Activated naive CD4-positive, alpha-beta T cell treated with anti-CD3 and anti-CD28 coated beads, Interleukin-2, amount 50 U/mL, for 24 hours (primary cell): ENCODE data around the gene NDUFA1.
A peak's percentile ranks its signal among the peaks of the same experiment; 100 is the strongest.
"Not testable (repeated sequence)": the region's sequence is repeated elsewhere in the genome, so short reads cannot be mapped to it uniquely, and the experiment has no call there.

Source experiments
- H3K27ac Mint-ChIP-seq: one replicate; pipeline ENCODE4 v1.8.0; 2021; ENCODE audit warnings: mild to moderate bottlenecking, mixed read lengths
- H3K27me3 Mint-ChIP-seq: one replicate; pipeline ENCODE4 v1.8.0; 2021; ENCODE audit warnings: mixed read lengths
- H3K36me3 Mint-ChIP-seq: one replicate; pipeline ENCODE4 v1.8.0; 2021; ENCODE audit warnings: mixed read lengths
- H3K4me1 Mint-ChIP-seq: one replicate; pipeline ENCODE4 v1.8.0; 2021; ENCODE audit warnings: mixed read lengths
- H3K4me3 Mint-ChIP-seq: one replicate; pipeline ENCODE4 v1.8.0; 2021; ENCODE audit warnings: mild to moderate bottlenecking, mixed read lengths
- H3K9me3 Mint-ChIP-seq: one replicate; pipeline ENCODE4 v1.8.0; 2021; ENCODE audit warnings: mixed read lengths

NDUFA1 gene

GRCh38 chrX:119871599-119872395, at the start of gene NDUFA1, which contains the start of gene RNF113A:
Gene NDUFA1 (plus strand): TSS chrX:119871832. CDS start chrX:119871912, 80 bp downstream.
Gene RNF113A (minus strand): TSS chrX:119871733. CDS start chrX:119871613, 120 bp downstream.
- Mint-ChIP-seq H3K4me1 (peaks cover 6% of the 10 kb centered on the region), H3K9me3 (no peaks in the 10 kb centered on the region), H3K4me3 (peak within 1 kb of the TSS; percentile 99), H3K27ac (peak within 1 kb of the TSS; percentile 99), H3K27me3 (no peaks in the 10 kb centered on the region), H3K36me3 (peaks cover 7% of the 10 kb centered on the region)

GRCh38 chrX:119824221-119824620, 47.4 kb upstream of the NDUFA1 start:
- not testable (repeated sequence) for H3K27ac Mint-ChIP-seq, H3K9me3 Mint-ChIP-seq, H3K36me3 Mint-ChIP-seq, H3K27me3 Mint-ChIP-seq, H3K4me3 Mint-ChIP-seq
- H3K4me1 Mint-ChIP-seq: peaks cover 21% of the 10 kb centered on the region

DNA sequence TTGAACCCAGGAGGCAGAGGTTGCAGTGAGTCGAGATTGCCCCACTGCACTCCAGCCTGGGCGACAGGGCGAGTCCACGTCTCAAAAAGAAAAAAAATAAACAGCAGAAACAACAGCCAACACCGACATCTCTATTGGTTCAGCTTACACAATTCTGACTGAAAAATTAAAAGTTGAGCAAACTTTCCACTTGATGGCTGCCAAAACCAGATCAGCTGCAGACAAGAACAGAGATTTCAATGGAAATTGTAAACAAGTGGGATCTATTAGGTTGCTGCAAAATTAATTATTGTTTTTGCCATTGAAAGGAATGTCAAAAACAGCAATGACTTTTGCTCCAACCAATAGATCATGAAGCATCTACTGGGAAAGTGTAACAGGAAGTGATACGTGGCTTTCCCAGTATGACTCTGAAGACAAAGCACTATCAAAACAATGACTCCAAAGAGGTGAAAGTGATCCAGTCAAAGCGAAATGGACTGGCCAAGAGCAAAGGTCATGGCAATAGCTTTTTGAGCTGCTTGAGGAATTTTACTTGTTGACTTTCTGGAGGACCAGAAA, 45.2 kb upstream of the NDUFA1 start:
- Mint-ChIP-seq H3K27ac (no peak overlapping the region), H3K36me3 (peaks cover 6% of the 10 kb centered on the region), H3K27me3 (no peaks in the 10 kb centered on the region), H3K4me1 (peaks cover 20% of the 10 kb centered on the region), H3K4me3 (no peak overlapping the region), H3K9me3 (no peaks in the 10 kb centered on the region)

DNA sequence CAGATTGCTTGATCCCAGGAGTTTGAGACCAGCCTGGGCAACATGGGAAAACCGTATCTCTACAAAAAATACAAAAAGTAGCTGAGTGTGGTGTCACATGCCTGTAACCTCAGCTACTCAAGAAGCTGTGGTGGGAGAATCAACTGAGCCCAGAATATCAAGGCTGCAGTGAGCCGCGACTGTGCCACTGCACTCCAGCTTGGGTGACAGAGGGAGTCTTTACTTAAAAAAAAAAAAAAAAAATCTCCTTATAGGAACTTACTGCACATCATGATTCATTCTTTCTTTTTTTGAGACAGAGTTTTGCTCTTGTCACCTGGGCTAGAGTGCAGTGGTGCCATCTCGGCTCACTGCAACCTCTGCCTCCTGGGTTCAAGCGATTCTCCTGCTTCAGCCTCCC, 43.2 kb upstream of the NDUFA1 start:
- H3K36me3 Mint-ChIP-seq: peaks cover 5% of the 10 kb centered on the region
- no peak overlapping the region for H3K27ac Mint-ChIP-seq
- no peaks in the 10 kb centered on the region for H3K9me3 Mint-ChIP-seq
- H3K4me1 Mint-ChIP-seq: peaks cover 6% of the 10 kb centered on the region
- no peak overlapping the region for H3K4me3 Mint-ChIP-seq
- H3K27me3 Mint-ChIP-seq: no peaks in the 10 kb centered on the region

DNA sequence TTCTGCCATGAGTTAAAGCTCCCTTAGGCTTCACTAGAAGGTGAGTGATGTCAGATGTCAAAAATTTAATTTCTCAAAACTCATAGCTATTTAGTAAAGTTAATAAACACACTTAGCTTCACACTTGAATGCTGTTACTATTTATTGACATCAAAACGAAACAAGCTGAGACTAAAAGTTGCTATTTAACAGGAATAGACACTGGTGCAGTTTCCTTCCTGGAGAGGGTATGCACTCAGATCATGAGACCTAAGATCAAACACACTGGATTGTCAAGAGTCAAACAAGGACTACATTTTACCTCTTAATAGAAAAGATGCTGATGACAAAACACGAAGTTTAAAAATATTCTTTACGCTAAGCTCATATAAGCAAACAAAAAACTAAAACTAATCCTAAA, 37.7 kb upstream of the NDUFA1 start:
- Mint-ChIP-seq H3K27me3 (no peaks in the 10 kb centered on the region), H3K9me3 (no peaks in the 10 kb centered on the region), H3K27ac (no peak overlapping the region), H3K36me3 (peaks cover 18% of the 10 kb centered on the region), H3K4me3 (no peak overlapping the region), H3K4me1 (no peaks in the 10 kb centered on the region)

- peaks cover 14% of the 10 kb centered on the region for H3K4me1 Mint-ChIP-seq
- H3K36me3 Mint-ChIP-seq: peaks cover 2% of the 10 kb centered on the region
- no peaks in the 10 kb centered on the region for H3K27me3 Mint-ChIP-seq
- peak within 1 kb of the TSS; percentile 99 for H3K27ac Mint-ChIP-seq
- H3K4me3 Mint-ChIP-seq: peak within 1 kb of the TSS; percentile 100
- H3K9me3 Mint-ChIP-seq: no peaks in the 10 kb centered on the region
These were observed 19.0 kb upstream of the NDUFA1 start, which contains the start of gene UPF3B for GRCh38 chrX:119852382-119853353. Gene UPF3B (minus strand): TSS chrX:119852963. CDS start chrX:119852928, 35 bp downstream.

DNA sequence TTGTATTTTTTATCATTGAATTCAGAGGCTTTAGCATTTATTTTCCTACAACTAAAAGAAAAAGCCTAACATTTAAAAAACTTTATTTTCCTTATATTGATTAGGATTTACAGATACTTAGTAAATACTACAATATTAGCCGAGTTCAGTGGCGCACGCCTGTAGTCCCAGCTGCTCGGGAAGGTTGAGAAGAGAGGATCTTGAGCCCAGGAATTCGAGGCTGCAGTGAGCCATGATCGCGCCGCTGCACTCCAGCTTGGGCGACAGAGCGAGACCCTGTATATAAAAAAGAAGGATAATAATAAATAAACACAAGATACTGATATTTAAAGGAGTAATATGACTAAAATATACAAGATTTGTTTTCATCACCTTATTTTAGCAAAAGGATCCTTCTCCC, 18.2 kb upstream of the NDUFA1 start:
- H3K27me3 Mint-ChIP-seq: no peaks in the 10 kb centered on the region
- H3K9me3 Mint-ChIP-seq: no peaks in the 10 kb centered on the region
- no peak overlapping the region for H3K27ac Mint-ChIP-seq
- H3K36me3 Mint-ChIP-seq: peaks cover 2% of the 10 kb centered on the region
- H3K4me3 Mint-ChIP-seq: peak overlapping the region; percentile 100
- peaks cover 14% of the 10 kb centered on the region for H3K4me1 Mint-ChIP-seq

DNA sequence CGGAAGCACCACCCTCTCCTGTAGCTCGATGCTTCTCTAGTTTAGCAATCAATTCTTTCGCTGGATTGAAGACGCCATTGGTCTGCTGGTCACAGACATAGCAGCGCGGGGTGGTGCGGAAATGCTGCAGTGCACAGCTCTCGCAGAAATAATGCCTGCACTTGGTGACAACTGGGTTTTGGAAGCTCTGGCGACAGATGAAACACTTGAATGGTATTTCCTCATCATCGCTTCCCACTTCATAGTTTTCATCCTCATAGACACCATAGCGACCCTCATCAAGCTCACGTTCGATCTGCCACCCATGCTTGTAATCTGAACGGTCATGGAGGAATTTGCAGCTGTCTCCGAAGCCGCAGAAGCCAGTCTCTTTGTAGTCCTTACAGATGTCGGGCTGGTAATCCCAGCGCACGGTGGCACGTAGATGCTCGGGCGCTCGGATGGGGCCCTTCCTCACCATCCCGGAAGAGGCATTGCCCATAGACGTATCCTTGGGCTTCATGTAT, 953 bp upstream of the NDUFA1 start:
- Mint-ChIP-seq H3K27ac (peak overlapping the region; percentile 99), H3K4me3 (peak overlapping the region; percentile 99), H3K27me3 (no peaks in the 10 kb centered on the region), H3K9me3 (no peaks in the 10 kb centered on the region), H3K4me1 (peaks cover 6% of the 10 kb centered on the region), H3K36me3 (peaks cover 7% of the 10 kb centered on the region)

DNA sequence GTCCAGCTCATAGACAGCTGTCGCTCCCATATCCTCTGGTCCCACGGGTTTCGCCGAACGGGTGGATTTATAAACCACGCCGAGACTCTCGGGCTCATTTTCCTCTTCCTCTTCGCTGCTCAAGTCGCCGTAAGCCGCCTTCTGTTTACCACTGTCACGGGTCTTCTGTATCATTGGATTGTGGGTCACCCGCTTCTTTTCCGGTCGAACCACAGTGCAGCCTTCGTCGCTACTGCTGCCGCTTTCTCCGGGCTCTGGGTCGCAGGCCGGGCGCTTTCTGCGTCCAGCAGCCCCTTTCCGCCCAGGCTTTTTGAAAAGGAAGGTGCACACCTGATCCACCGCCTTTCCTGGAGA, 410 bp upstream of the NDUFA1 start:
- peaks cover 7% of the 10 kb centered on the region for H3K36me3 Mint-ChIP-seq
- H3K27me3 Mint-ChIP-seq: no peaks in the 10 kb centered on the region
- peak overlapping the region; percentile 99 for H3K27ac Mint-ChIP-seq
- H3K4me1 Mint-ChIP-seq: peaks cover 6% of the 10 kb centered on the region
- peak overlapping the region; percentile 99 for H3K4me3 Mint-ChIP-seq
- H3K9me3 Mint-ChIP-seq: no peaks in the 10 kb centered on the region

- Mint-ChIP-seq H3K27ac (no peak overlapping the region), H3K36me3 (no peaks in the 10 kb centered on the region), H3K9me3 (no peaks in the 10 kb centered on the region), H3K4me3 (no peak overlapping the region), H3K4me1 (peaks cover 10% of the 10 kb centered on the region), H3K27me3 (no peaks in the 10 kb centered on the region)
These were observed 7.1 kb downstream of the NDUFA1 start for GRCh38 chrX:119878740-119879139.

DNA sequence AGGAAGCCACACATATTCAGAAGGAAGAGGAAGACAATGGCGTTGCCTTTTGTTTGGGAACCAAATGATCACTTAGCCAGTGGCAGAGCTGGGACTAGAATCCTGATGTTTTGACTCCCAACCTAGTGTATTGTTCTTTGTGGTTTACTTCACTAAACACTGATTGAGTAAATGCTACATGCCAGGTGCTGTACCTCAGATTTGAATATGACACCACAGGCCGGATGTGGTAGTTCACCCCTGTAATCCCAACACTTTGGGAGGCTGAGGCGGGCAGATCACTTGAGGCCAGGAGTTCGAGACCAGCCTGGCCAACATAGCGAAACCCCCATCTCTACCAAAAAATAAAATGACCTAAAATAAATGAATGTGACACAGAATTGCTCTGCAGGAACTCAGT, 8.4 kb downstream of the NDUFA1 start:
- no peaks in the 10 kb centered on the region for H3K36me3 Mint-ChIP-seq

DNA sequence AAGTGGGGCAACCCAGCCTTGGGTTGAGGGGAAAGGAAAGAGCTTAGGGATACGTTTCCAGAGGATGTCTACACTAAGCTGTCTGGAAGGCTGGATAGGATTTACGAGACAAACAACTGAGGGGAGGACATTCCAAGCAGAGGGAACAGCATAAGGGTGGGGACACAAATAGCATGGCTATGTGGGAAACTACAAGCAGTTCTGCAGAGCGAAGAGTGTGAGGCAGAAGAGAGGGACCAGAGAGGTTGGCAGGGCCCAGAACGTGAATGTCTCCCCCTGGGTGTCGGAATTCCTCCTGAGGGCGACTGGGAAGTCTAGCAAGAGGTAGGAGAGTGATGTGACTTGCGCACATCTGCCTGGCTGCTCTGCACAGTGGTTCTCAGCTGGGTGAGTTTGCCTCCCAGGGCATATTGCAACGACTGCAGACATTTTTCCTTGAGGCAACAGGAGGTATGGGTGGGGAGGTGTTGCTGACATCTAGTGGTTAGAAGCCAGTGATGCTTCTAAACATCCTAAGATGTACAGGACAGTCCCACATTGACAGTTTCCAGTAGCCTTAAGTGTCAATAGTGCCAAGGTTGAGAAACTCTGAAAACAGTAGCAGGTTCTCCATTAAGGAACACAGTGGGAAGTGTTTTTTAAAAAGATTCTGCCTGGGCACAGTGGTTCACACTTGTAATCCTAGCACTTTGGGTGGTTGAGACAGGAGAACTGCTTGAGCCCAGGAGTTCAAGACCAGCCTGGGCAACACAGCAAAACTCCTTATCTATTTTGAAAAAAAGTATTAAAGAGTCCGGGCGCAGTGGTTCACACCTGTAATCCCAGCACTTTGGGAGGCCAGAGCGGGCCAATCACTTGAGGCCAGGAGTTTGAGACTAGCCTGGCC, 9.2 kb downstream of the NDUFA1 start:
- H3K27me3 Mint-ChIP-seq: no peaks in the 10 kb centered on the region
- H3K27ac Mint-ChIP-seq: no peak overlapping the region
- H3K36me3 Mint-ChIP-seq: no peaks in the 10 kb centered on the region
- H3K9me3 Mint-ChIP-seq: no peaks in the 10 kb centered on the region
- H3K4me1 Mint-ChIP-seq: peaks cover 10% of the 10 kb centered on the region
- H3K4me3 Mint-ChIP-seq: no peak overlapping the region

More for the DNA sequence above, 8.4 kb downstream of the NDUFA1 start:
- Mint-ChIP-seq H3K4me3 (no peak overlapping the region), H3K27ac (peak overlapping the region; percentile 55), H3K27me3 (no peaks in the 10 kb centered on the region), H3K9me3 (no peaks in the 10 kb centered on the region), H3K4me1 (peaks cover 10% of the 10 kb centered on the region)

DNA sequence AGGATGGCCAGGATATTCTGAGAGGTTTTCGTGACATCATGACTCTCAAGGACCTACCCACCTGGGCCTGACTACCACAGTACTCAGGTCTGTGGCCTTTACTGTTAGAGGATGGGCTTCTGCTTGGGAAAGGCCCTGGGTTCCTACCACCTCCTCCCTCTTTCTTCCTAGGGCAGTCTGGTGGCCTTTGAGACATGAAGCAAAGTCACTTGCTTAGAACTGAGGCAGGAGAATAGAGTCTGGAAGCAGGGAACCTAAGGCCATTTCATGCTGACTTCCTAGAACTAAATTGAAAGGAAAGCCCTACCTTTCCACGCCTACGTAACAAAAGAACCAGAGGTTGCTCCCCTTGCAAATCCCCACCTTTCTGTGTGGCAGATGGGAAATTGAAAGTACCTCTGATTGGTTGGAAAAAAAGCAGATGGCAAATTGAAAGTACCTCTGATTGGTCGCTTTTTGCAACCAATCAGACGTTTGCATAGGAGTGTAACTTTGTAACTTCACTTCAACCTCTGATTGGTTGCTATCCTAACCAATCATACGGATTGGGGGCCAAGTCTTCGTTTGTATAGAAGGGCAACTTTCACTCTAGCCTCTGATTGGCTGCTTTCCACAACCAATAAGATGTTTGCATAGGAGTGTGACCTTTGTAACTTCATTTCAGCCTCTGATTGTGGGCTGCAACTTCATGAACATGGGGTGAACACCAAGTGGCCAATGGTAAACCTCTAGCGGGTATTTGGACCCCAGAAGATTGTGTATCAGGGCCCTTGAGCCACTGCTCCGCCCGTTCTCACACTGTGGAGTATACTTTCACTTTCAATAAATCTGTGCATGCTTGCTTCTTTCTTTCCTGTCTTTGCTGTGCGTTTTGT, 14.2 kb downstream of the NDUFA1 start:
- H3K36me3 Mint-ChIP-seq: no peaks in the 10 kb centered on the region
- no peaks in the 10 kb centered on the region for H3K9me3 Mint-ChIP-seq
- no peak overlapping the region for H3K27ac Mint-ChIP-seq
- H3K4me3 Mint-ChIP-seq: peak overlapping the region; percentile 62
- no peaks in the 10 kb centered on the region for H3K27me3 Mint-ChIP-seq
- peaks cover 6% of the 10 kb centered on the region for H3K4me1 Mint-ChIP-seq
